HCT116 (cell line): Measurements from ENCODE around the gene ARID1A.

ENCODE experiments used
- CTCF ChIP-seq, 3 experiments: fragments of 200-600 bp in 1 of 3; sonication (generic) in 1 of 3; IDR thresholded peaks in 2 of 3; conservative IDR thresholded peaks in 1 of 3; 2 replicates each; pipeline ENCODE4 v1.5.1; 2012 to 2017; ENCODE audit warnings: low read depth in 2 of 3, low read length in 2 of 3, antibody characterized with exemption in 1 of 3, borderline replicate concordance in 1 of 3, control low read depth in 1 of 3, mild to moderate bottlenecking in 1 of 3, mixed read lengths in 1 of 3, mixed run types in 1 of 3, moderate library complexity in 1 of 3; ENCODE audit not compliant: insufficient read depth in 1 of 3
- EGR1 ChIP-seq: IDR thresholded peaks from 2 replicates; pipeline ENCODE4 v1.6.1; 2012; ENCODE audit warnings: low read depth
- EZH2phosphoT487 ChIP-seq: fragments of 200-600 bp; IDR thresholded peaks from 2 replicates; pipeline ENCODE4 v1.6.1; 2018; ENCODE audit warnings: antibody characterized with exemption, borderline replicate concordance
- POLR2A ChIP-seq: IDR thresholded peaks from 2 replicates; pipeline ENCODE4 v1.7.0; 2011; ENCODE audit warnings: borderline replicate concordance; ENCODE audit not compliant: insufficient read depth, insufficient read length; ENCODE audit errors: extremely low read depth
- POLR2AphosphoS5 ChIP-seq: IDR thresholded peaks from 2 replicates; pipeline ENCODE4 v1.6.1; 2011; ENCODE audit warnings: mild to moderate bottlenecking, low read depth, low read length, moderate library complexity
- SP1 ChIP-seq: IDR thresholded peaks from 2 replicates; pipeline ENCODE4 v1.6.1; 2012; ENCODE audit warnings: low read depth
- ZNF274 ChIP-seq: fragments of 200-500 bp; sonication (Bioruptor generic); IDR thresholded peaks from 2 replicates; pipeline ENCODE4 v1.6.1; 2014; ENCODE audit warnings: mild to moderate bottlenecking, low read depth, low read length, inconsistent platforms

GRCh38 chr1:26785611-26786436, 90.0 kb downstream of the ARID1A start:
- TF ChIP-seq CTCF (IDR thresholded peaks at IDR 0.05 in 2 of 3, conservative IDR thresholded peaks at IDR 0.05 in 1 of 3; ENCODE audit: borderline replicate concordance in 1 of 3, insufficient read depth in 1 of 3, low read depth in 2 of 3, low read length in 2 of 3) (no peak), POLR2AphosphoS5 (0 out of 2 replicates have a peak, but pooled peaks have one; percentile 16), ZNF274 (no peak), SP1 (no peak), EZH2phosphoT487 (no peak), POLR2A (no peak), EGR1 (no peak)
